Stimulated activated CD8-positive, alpha-beta memory T cell treated with anti-CD3 and anti-CD28 coated beads, Interleukin-15, amount 100 ng/mL, for 24 hours (primary cell): Measurements from ENCODE around the gene NOA1.
"Not testable (repeated sequence)": the region's sequence is repeated elsewhere in the genome, so short reads cannot be mapped to it uniquely, and the experiment has no call there.

Experiments
- DNase-seq: peaks from one replicate; pipeline ENCODE4 v3.0.0-alpha.2; 2020; ENCODE audit warnings: low read depth

Gene NOA1

DNA sequence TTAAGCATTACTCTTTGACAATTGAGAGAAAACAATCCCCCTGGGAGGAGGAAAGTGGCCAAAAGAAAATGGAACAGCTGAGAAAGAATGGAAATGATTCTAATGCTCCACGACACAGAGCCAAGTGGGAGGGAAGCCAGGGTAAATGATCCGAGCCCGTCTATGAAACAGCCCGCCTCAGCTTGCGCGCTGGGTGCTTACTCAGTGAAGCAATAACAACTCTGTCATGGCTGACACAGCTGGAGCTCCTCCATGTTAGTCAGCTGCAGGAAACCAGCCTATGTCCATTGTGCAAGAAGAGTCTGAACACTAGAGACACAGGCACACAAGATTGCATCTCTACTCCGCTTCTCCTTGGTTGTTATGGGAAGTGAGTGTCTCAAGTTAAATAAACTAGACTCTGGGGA, 19.3 kb downstream of the NOA1 start:
- DNase-seq, result no peak

DNA sequence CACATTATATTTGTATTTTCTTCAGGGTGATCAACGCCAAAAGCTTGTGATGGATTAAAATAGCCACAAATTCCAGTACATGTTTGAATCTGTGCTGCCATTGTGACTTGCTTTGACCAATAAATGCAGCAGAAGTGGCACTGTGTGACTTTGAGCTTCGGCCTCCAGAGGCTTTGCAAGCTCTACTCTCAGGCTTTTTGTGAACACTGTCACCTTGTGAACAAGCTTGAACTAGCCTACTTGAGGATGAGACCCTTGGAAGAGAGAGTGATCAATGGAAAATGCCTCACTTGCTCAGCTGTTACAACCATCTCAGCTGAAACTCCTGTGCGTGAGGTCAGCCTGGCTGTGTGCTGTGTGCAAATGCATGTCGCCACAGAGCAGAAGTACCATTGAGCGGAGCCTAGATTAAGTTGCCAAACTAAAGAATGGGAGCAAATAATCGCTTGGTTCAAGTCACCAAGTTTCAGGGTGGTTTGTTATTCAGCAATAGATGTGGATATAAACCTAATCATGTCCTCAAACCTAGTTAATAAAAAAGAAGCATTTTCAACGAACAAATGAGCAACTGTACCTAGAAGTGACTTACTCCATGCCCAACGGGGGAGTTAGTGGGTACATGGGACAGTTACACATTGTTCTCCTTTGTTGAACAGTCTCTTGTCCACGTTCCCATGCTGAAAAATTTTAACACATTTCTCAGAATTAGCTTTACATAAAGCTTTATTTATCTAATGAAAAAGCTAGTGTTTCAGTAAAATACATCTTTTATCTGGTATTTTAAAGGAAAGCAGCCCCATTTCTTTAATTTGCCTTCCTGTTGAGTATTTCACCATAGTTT, 23.5 kb downstream of the NOA1 start:
- no peak for DNase-seq

DNA sequence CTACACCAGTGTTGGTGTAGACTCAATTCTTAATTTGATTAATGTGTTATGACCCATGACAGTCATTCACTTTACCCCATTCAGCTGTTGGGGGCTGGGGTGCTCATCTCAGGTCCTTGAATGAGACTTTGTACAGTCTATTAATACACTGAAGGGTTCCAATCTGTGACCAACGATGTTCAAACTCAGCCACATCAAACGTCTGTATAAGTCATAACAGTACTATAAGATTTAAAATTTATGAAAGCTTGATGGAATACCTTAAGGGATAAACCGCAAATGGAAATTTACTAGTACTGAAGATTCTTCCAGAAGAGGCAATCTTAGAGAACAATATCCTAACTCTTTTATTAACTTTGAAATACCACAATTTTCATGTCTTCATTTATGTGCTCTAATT, 36.0 kb downstream of the NOA1 start:
- no peak for DNase-seq

DNA sequence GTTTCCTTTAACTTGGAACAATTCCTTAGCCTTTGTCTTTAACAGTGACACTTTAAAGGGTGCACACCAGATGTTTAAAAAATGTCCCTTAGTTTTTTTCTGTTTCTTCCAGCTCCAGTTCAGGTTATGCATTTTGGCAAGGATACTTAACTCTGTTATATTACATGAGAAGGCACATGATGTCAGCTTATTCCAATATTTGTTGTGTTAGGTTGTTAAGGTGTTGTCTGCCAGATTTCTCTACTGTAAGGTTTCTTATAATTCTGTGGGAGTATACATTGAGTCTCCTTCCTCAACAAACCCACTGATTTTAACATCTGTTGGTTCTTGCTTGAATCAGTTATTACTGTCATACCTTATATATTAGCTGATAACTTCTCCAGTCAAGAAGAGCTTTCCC, 36.4 kb downstream of the NOA1 start:
- no peak for DNase-seq

DNA sequence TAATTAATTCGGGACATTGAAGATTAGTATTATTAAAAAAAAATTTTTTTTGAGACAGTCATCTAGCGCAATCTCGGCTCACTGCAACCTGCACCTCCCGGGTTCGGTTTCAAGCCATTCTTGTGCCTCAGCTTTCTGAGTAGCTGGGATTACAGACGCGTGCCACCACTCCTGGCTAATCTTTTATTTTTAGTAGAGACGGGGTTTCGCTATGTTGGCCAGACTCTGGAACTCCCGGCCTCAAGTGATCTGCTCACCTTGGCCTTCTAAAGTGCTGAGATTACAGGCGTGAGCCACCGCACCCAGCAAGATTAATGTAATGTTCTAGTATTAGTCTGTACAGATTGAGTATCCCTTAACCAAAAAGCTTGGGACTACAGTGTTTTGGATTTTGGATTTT, 37.0 kb downstream of the NOA1 start:
- DNase-seq, result no peak

DNA sequence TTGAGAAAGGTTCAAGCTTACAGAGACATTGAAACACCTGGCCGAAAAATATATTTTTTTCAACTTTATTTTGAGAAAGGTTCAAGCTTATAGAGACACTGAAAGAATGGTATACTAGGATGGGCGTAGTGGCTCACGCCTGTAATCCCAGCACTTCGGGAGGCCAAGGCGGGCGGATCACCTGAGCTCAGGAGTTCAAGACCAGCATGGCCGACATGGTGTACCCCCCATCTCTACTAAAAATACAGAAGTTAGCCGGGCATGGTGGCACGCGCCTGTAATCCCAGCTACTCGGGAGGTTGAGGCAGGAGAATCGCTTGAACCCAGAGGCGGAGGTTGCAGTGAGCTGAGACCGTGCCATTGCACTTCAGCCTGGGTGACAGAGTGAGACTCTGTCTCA, 37.6 kb downstream of the NOA1 start:
- DNase-seq, result not testable (repeated sequence)

DNA sequence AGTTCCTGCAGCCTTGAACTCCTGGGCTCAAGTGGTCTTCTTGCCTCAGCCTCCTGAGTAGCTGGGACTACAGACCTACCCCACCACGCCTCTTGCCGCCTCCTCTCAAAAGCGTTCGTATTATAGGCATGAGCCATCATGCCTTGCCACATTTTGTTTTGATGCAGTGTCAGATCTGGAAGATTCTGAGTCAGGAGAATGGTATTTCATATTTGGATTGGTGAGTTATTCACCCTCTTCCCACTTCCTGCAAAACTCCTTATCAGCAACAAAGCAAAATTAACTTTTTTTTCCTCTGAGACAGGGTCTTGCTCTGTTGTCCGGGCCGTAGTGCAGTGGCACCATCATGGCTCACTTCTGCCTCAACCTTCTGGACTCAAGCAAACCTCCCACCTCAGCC, 40.1 kb downstream of the NOA1 start:
- DNase-seq, result no peak

DNA sequence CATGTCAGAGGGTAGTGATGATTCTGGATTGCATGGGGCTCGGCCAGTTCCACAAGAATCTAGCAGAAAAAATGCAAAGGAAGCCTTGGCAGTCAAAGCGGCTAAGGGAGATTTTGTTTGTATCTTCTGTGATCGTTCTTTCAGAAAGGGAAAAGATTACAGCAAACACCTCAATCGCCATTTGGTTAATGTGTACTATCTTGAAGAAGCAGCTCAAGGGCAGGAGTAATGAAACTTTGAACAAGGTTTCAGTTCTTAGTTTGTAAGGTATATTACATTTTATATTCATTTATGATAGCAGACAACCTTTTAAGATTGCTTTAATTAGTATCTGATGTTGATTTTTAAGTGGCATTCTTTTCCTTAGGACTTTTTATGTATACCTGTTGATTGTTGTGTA, 45.5 kb downstream of the NOA1 start:
- DNase-seq, result no peak

DNA sequence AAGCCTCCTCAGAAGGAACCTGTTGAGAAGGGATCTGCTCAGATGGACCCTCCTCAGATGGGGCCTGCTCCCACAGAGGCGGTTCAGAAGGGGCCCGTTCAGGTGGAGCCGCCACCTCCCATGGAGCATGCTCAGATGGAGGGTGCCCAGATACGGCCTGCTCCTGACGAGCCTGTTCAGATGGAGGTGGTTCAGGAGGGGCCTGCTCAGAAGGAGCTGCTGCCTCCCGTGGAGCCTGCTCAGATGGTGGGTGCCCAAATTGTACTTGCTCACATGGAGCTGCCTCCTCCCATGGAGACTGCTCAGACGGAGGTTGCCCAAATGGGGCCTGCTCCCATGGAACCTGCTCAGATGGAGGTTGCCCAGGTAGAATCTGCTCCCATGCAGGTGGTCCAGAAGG, 46.8 kb downstream of the NOA1 start:
- no peak for DNase-seq

DNA sequence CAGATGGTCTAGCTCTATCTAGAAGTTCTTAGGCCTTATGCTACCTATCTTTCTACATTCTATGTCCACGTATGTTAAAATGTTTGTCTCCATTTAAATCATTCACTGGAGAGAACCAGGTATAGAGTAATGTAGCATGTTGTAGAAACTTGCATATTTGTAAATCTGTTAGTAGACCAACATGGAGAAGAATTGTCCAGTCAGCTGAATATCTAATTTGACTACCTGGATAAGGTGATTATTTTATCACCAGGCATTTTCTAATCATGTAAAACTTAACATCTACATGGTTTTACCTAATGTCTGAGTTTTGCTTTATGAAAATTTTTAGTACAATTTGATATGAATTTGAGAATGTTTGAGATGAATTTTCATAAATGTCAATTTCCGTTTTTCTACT, 50.2 kb downstream of the NOA1 start:
- no peak for DNase-seq

DNA sequence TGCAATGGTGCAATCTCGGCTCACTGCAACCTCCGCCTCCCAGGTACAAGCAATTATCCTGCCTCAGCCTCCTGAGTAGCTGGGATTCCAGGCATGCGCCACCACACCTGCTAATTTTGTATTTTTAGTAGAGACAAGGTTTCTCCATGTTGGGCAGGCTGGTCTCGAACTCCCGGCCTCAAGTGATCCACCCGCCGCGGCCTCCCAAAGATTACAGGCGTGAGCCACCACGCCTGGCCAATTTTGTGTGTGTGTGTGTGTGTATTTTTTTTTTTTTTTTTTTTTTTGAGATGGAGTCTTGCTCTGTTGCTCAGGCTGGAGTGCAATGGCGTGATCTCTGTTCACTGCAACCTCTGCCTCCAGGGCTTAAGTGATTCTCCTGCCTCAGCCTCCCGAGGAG, 62.4 kb downstream of the NOA1 start:
- DNase-seq, result not testable (repeated sequence)

DNA sequence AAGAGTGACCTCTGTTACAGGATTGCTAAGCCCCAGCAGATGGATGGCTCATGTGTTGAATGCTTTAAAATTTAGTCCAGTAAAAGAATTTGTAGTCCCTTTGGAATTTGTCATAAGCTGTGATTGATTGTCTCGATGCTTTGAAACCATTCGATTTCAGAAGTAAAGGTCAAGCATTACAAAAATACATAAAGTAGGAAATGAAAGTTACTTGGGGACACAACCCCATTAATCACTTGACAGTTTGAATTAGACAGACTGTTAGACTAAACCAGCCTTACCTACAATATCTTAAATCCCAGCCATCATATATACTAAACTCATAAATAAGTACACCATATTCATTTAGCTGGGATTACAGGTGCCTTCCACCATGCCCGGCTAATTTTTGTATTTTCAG, 63.1 kb downstream of the NOA1 start:
- no peak for DNase-seq
